Activated CD8-positive, alpha-beta T cell treated with anti-CD3 and anti-CD28 coated beads for 36 hours (primary cell): Measurements from ENCODE around the gene EEPD1. TPM values are rescaled to one million over a fixed set of nuclear protein-coding genes. Genes with fewer than 3 reads are reported as not detected.

Source experiments
- ATAC-seq: fragments of 200-7000 bp; cut with Tn5 transposase; one replicate; pipeline ENCODE4 v1.10.0; 2021; ENCODE audit warnings: mild to moderate bottlenecking, moderate library complexity
- CTCF ChIA-PET: fragments of 350-600 bp; sonication (Branson Sonifier 250); formaldehyde crosslinking; loops from one replicate; lab custom pipeline; 2021; ENCODE audit warnings: antibody characterized with exemption; lab: Charles Lee
- POLR2A ChIA-PET: fragments of 350-600 bp; sonication (Branson Sonifier 250); formaldehyde crosslinking; loops from one replicate; lab custom pipeline; 2021; ENCODE audit warnings: antibody characterized with exemption; lab: Charles Lee
- DNase-seq: peaks from one replicate; pipeline ENCODE4 v3.0.0-alpha.2; 2020
- H3K27ac Mint-ChIP-seq: one replicate; pipeline ENCODE4 v1.8.0; 2021; ENCODE audit warnings: mild to moderate bottlenecking, mixed read lengths
- H3K27me3 Mint-ChIP-seq: one replicate; pipeline ENCODE4 v1.8.0; 2021; ENCODE audit warnings: mixed read lengths
- H3K36me3 Mint-ChIP-seq: one replicate; pipeline ENCODE4 v1.8.0; 2021; ENCODE audit warnings: low read depth, mixed read lengths
- H3K4me1 Mint-ChIP-seq: one replicate; pipeline ENCODE4 v1.8.0; 2021; ENCODE audit warnings: low read depth, mixed read lengths
- H3K4me3 Mint-ChIP-seq: one replicate; pipeline ENCODE4 v1.8.0; 2021; ENCODE audit warnings: mild to moderate bottlenecking, moderate library complexity, mixed read lengths
- H3K9me3 Mint-ChIP-seq: one replicate; pipeline ENCODE4 v1.8.0; 2021; ENCODE audit warnings: mixed read lengths
- CTCF ChIP-seq: fragments of 200-600 bp; IDR thresholded peaks from one replicate; pipeline ENCODE4 v1.8.0; 2022; ENCODE audit warnings: antibody characterized with exemption, mild to moderate bottlenecking
- intact Hi-C: fragments of 100-400 bp; cut with micrococcal nuclease; formaldehyde crosslinking; loops from one replicate; pipeline ENCODE4 v1.10.0; 2022
- total RNA-seq, 2 experiments: library from RNA; stranded (reverse); gene quantifications; one replicate each; pipeline ENCODE4 v1.2.3, GENCODE V29; 2021

The EEPD1 gene
- total RNA-seq, 2 experiments from 2014 or later = 0.76 to 0.90 TPM

GRCh38 chr7:36129048-36129534 lies 24.0 kb upstream of the EEPD1 start:
- H3K9me3 Mint-ChIP-seq = peaks cover 3% of the 10 kb centered on the region
- H3K4me1 Mint-ChIP-seq = no peaks in the 10 kb centered on the region
- TF ChIP-seq CTCF = no peak
- no peak overlapping the region for H3K27ac Mint-ChIP-seq
- no peak for DNase-seq
- POLR2A ChIA-PET = no interaction called here
- no peaks in the 10 kb centered on the region for H3K27me3 Mint-ChIP-seq
- CTCF ChIA-PET = interaction anchor here (0.7 to 1.2 kb wide), 8 partner anchors 9 to 190 kb away, joined by 3 to 5 read pairs (median 3); no protein-coding TSS in a partner anchor
- H3K36me3 Mint-ChIP-seq = no peaks in the 10 kb centered on the region
- ATAC-seq = no peak
- intact Hi-C loops = no loop called here
- H3K4me3 Mint-ChIP-seq = no peak overlapping the region

GRCh38 chr7:36130236-36130945 lies 22.7 kb upstream of the EEPD1 start:
- Mint-ChIP-seq H3K4me3 (no peak overlapping the region), H3K4me1 (no peaks in the 10 kb centered on the region), H3K27ac (no peak overlapping the region), H3K27me3 (no peaks in the 10 kb centered on the region), H3K36me3 (no peaks in the 10 kb centered on the region), H3K9me3 (no peaks in the 10 kb centered on the region)
- no peak for ATAC-seq
- CTCF ChIA-PET = no interaction called here
- POLR2A ChIA-PET = no interaction called here
- TF ChIP-seq CTCF = no peak
- intact Hi-C loops = no loop called here
- DNase-seq = no peak

- H3K9me3 Mint-ChIP-seq = no peaks in the 10 kb centered on the region
- no peak for DNase-seq
- no peak for TF ChIP-seq CTCF
- no peak overlapping the region for H3K4me3 Mint-ChIP-seq
- ChIA-PET POLR2A (no interaction called here), CTCF (interaction anchor here (1.1 kb wide), 1 partner anchor 158 kb away, joined by 4 read pairs; no protein-coding TSS in a partner anchor)
- no peak overlapping the region for H3K27ac Mint-ChIP-seq
- no peak for ATAC-seq
- intact Hi-C loops = no loop called here
- no peaks in the 10 kb centered on the region for H3K27me3 Mint-ChIP-seq
- no peaks in the 10 kb centered on the region for H3K4me1 Mint-ChIP-seq
- H3K36me3 Mint-ChIP-seq = no peaks in the 10 kb centered on the region
These were observed 22.0 kb upstream of the EEPD1 start for GRCh38 chr7:36131026-36131425.

- Mint-ChIP-seq H3K9me3 (no peaks in the 10 kb centered on the region), H3K4me3 (no peak overlapping the region), H3K27me3 (no peaks in the 10 kb centered on the region), H3K4me1 (no peaks in the 10 kb centered on the region), H3K27ac (no peak overlapping the region), H3K36me3 (no peaks in the 10 kb centered on the region)
- intact Hi-C loops = no loop called here
- DNase-seq (no peak), ATAC-seq (no peak)
- no peak for TF ChIP-seq CTCF
- POLR2A ChIA-PET = no interaction called here
- CTCF ChIA-PET = interaction anchor here (1.1 kb wide), 2 partner anchors 33 to 158 kb away, joined by 3 to 4 read pairs; no protein-coding TSS in a partner anchor
These were observed 21.6 kb upstream of the EEPD1 start for GRCh38 chr7:36131499-36131898.

- H3K36me3 Mint-ChIP-seq = no peaks in the 10 kb centered on the region
- H3K27ac Mint-ChIP-seq = no peak overlapping the region
- CTCF ChIA-PET = interaction anchor here (1.1 kb wide), 2 partner anchors 32 to 157 kb away, joined by 3 to 4 read pairs; no protein-coding TSS in a partner anchor
- no peaks in the 10 kb centered on the region for H3K4me1 Mint-ChIP-seq
- no peak for TF ChIP-seq CTCF
- intact Hi-C loops = no loop called here
- no peaks in the 10 kb centered on the region for H3K27me3 Mint-ChIP-seq
- no peak overlapping the region for H3K4me3 Mint-ChIP-seq
- DNase-seq (no peak), ATAC-seq (no peak)
- H3K9me3 Mint-ChIP-seq = no peaks in the 10 kb centered on the region
- POLR2A ChIA-PET = no interaction called here
These were observed 21.0 kb upstream of the EEPD1 start for GRCh38 chr7:36132012-36132411.
